ENCODE measurements around the gene CLRN3.

DNA sequence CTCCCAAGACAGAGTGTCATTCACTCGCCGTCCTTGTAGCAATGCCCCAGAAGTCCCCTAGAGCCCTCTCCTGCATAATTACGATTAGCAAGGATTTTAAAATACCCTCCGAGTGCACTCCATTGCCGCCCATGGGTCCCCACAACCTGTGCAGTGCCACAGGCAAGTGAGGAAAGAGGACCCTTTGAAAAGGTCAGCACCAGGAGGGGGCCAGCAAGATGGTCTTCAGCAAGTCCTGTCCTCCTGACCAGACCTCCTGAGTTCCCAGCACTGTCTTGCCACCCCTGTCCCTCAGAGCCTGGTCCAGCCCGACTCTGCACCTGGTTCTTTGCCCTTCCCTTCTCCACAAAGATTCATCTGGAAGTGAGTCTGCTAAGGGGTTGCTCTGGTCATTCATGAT, 32.1 kb downstream of the CLRN3 start:
- TF ChIP-seq, protein P1, sequence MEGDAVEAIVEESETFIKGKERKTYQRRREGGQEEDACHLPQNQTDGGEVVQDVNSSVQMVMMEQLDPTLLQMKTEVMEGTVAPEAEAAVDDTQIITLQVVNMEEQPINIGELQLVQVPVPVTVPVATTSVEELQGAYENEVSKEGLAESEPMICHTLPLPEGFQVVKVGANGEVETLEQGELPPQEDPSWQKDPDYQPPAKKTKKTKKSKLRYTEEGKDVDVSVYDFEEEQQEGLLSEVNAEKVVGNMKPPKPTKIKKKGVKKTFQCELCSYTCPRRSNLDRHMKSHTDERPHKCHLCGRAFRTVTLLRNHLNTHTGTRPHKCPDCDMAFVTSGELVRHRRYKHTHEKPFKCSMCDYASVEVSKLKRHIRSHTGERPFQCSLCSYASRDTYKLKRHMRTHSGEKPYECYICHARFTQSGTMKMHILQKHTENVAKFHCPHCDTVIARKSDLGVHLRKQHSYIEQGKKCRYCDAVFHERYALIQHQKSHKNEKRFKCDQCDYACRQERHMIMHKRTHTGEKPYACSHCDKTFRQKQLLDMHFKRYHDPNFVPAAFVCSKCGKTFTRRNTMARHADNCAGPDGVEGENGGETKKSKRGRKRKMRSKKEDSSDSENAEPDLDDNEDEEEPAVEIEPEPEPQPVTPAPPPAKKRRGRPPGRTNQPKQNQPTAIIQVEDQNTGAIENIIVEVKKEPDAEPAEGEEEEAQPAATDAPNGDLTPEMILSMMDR (IDR thresholded peaks at IDR 0.05) = no peak
- no peak for TF ChIP-seq POLR2A (IDR thresholded peaks at IDR 0.05)
- no peak for TF ChIP-seq POLR2AphosphoS5 (IDR thresholded peaks at IDR 0.05)

Data from breast epithelium (tissue), 3 donors.